Left colon (tissue), 2 donors: ENCODE results near the gene PIGZ. TPM values are rescaled to one million over a fixed set of nuclear protein-coding genes. Genes with fewer than 3 reads are reported as not detected.

Source experiments
- ATAC-seq: fragments of 200-7000 bp; cut with Tn5 transposase; one replicate; pipeline ENCODE4 v1.9.1; 2020; ENCODE audit warnings: mild to moderate bottlenecking, moderate library complexity
- DNase-seq, 2 donors: peaks; one replicate each; pipeline ENCODE4 v3.0.0-alpha.2; 2020
- intact Hi-C, 2 donors: fragments of 100-400 bp; cut with DNase I in 1 of 2; cut with micrococcal nuclease in 1 of 2; formaldehyde crosslinking; loops; one replicate each; pipeline versions ENCODE4 v1.11.2 to v1.14.0; 2022; cut with DNase I, micrococcal nuclease
- total RNA-seq, 2 donors: library from RNA; stranded (reverse); fragmentation: NEBNext Ultra II Directional; extraction: Animal tissue kit (Norgen Biotek cat#: 25700); gene quantifications; one replicate each; pipeline ENCODE4 v1.2.1, GENCODE V29; 2021
- donor health status: DM: no; HTN: no; CAD: no.
- donor health status: DM: yes; HTN: yes; CAD: no.

PIGZ gene
- total RNA-seq, 2 donors from 2014 or later: 92.6 to 129 TPM

DNA sequence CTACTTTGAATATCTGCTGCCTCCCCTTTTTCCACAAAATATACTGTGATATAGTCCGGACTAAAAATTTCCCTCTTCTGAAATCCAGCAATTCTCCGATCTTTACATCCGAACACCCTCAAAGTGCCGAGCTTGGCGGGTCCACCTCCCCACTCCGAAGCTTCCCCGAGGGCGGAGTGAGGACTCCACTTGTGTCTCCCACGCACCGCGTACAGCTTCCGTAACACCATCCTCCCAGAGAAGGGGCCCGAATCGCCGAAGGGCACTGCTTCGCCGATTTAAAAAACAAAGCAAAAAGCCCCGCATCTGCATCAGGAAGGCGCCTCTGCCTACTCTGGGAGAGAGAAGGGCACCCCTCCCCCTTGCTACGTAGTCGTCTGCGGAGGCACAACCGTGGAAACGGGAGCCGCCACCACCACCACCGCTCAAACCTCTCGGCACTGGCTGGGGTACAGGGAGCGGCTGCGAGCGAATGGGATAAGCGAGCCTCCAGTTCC is 26.9 kb downstream of the PIGZ start:
- DNase-seq (peak; percentile 64 to 71), ATAC-seq (peak; percentile 50)
- intact Hi-C loops: no loop called here

DNA sequence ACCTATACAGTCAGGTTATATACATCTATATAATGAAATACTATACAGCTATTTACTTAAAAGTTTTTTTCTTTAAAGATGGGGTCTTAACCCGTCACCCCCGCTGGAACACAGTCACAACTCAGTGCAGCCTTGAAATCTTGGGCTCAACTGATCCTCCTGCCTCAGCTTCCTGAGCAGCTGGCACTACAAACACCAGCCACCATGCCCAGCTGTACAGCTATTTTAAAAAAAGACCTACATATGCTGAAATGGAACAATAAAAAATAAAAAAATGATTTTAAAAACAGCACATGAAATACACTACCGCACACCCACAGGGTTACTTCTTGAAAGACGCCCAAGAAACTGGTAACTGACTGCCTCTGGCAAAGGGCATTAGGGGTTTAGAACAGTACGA is 30.1 kb downstream of the PIGZ start:
- ATAC-seq: no peak
- intact Hi-C loops: no loop called here
- DNase-seq: no peak

DNA sequence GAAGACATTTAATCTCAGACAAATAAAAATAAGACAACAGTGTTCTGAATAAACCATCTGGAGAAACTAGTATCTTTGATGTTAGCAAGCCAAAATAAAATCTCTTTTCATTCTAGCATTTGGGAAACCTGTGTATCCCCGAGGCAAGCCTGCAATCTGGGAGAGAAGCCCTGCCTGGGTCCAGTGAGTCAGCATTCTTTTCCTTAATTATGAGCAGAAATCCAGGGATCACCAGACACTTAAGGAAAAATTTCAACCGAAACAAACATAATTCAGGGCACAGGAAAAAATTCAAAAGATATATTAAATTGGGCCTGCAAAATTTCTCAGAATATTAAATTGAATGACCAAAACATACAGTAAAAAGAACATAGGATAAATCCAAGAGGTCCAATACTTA is 30.5 kb downstream of the PIGZ start:
- DNase-seq (no peak), ATAC-seq (no peak)
- intact Hi-C loops: no loop called here

- intact Hi-C loops: no loop called here
- no peak for ATAC-seq
- no peak for DNase-seq
These were observed 32.3 kb downstream of the PIGZ start for GRCh38 chr3:196936288-196936687.

GRCh38 chr3:196932600-196932999 is 36.0 kb downstream of the PIGZ start:
- DNase-seq (no peak), ATAC-seq (peak; percentile 14)
- intact Hi-C loops: no loop called here

GRCh38 chr3:196931828-196932587 is 36.6 kb downstream of the PIGZ start:
- DNase-seq (no peak), ATAC-seq (no peak)
- intact Hi-C loops: no loop called here

GRCh38 chr3:196931157-196931556 is 37.5 kb downstream of the PIGZ start:
- ATAC-seq (no peak), DNase-seq (no peak)
- intact Hi-C loops: no loop called here

- intact Hi-C loops: no loop called here
- no peak for ATAC-seq
- DNase-seq: no peak
These were observed 40.8 kb downstream of the PIGZ start for GRCh38 chr3:196927571-196928453.

GRCh38 chr3:196920733-196921132 is 47.9 kb downstream of the PIGZ start:
- ATAC-seq: no peak
- no peak for DNase-seq
- intact Hi-C loops: no loop called here

GRCh38 chr3:196918968-196919367 is 49.7 kb downstream of the PIGZ start:
- intact Hi-C loops: no loop called here
- no peak for ATAC-seq
- DNase-seq: no peak

GRCh38 chr3:196916995-196917394 is 51.6 kb downstream of the PIGZ start:
- DNase-seq (no peak), ATAC-seq (no peak)
- intact Hi-C loops: no loop called here

DNA sequence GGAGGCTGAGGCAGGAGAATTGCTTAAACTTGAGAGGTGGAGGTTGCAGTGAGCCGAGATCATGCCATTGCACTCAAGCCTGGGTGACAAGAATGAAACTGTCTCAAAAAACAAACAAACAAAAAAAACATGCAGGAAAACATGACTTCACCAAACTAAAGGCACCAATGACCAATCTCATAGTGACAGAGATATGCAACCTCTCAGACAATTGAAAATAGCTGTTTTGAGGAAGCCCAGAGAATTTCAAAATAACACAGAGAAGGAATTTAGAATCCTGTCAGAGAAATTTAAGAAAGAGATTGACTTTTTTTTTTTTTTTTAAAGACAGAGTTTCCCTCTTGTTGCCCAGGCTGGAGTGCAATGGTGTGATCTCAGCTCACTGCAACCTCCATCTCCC is 52.4 kb downstream of the PIGZ start:
- intact Hi-C loops: no loop called here
- no peak for DNase-seq
- ATAC-seq: no peak

DNA sequence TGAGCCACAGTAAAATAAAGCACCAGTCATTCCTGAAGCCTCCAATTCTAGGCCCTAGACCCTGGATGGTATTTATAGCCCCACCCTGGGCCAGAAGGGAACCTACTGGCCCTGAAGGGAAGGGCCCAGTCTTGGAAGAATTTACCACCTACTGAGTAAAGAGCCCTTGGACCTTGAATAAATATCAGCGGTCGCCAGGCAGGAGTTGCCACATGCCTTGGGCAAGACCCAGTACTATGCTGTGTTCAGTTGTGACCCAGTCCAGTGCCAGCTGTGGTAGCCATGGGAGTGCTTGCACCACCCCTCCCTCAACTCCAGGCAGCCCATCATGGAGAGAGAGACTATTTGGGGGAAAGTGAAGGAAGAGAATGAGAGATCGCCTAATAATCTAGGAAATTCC is 53.3 kb downstream of the PIGZ start:
- intact Hi-C loops: no loop called here
- DNase-seq (no peak), ATAC-seq (no peak)

DNA sequence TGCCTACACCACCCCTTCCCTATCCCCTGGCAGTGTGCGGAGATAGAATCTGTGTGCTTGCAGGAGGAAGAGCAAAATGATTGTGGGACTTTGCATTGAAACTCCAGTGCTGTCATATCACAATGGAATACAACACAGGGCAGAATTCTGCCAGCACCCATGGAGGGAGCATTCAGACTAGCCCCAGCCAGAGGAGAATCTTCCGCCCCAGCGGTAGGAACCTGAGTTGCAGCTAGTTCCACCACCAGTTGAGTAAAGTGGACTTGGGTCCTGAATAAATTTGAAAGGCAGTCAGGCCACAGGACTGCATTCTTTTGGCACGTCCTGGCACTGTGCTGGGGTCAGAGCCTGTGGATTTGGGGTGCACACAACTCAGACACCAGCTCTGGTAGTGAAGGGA is 53.8 kb downstream of the PIGZ start:
- ATAC-seq (no peak), DNase-seq (no peak)
- intact Hi-C loops: no loop called here

DNA sequence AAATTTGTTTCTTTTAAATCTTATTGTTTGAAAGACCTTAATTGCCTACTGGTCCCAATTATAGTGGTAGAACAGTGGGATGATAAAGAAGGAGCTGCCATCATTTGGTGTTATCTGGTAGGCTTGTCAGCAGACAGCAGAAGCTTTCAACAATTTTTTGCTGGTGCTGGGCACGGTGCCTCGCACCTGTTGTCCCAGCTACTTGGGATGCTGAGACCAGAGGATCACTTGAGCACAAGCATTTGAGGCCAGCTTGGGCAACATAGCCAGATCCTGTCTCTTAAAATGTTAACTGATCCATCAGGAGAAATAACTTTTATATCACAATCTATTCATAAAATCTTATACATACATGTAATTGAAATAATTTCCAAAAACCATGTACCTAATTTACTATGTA is 64.9 kb downstream of the PIGZ start:
- no peak for ATAC-seq
- no peak for DNase-seq
- intact Hi-C loops: no loop called here

DNA sequence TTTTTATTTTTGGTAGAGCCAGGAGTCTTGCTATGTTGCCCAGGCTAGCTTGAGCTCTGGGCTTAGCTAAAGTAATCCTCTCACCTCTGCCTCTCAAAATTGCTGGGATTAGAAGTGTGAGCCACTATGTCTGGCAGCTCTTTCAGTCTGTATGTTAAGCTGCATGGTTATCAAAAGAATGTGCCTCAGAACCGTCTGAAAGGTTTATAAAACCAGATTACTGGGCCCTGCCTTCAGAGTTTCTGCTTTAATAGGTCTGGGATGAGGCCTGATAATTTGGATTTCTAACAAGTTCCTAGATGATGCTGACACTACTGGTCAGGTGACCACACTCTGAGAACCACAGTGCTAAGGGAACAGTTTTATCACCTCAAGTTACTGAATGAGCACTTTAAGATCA is 66.3 kb downstream of the PIGZ start:
- intact Hi-C loops: no loop called here
- no peak for DNase-seq
- ATAC-seq: no peak

GRCh38 chr3:196901768-196902167 is 66.9 kb downstream of the PIGZ start:
- DNase-seq (no peak), ATAC-seq (no peak)
- intact Hi-C loops: no loop called here
